SK-N-SH (cell line): Measurements from ENCODE around the gene CHST2. TPM values are rescaled to one million over a fixed set of nuclear protein-coding genes. Genes with fewer than 3 reads are reported as not detected.

ENCODE experiments used
- CTCF ChIA-PET: fragments of 300-600, 350-600 bp; formaldehyde crosslinking; extraction: SDS; loops from one replicate; lab custom pipeline; 2021; lab: Yijun Ruan, JAX
- POLR2A ChIA-PET: fragments of 350-600 bp; sonication (Branson Sonifier 250); formaldehyde crosslinking; extraction: SDS; loops from one replicate; lab custom pipeline; 2020; ENCODE audit warnings: antibody characterized with exemption, inconsistent platforms; lab: Yijun Ruan, JAX
- DNase-seq: peaks from one replicate; pipeline ENCODE4 v3.0.0; 2012
- H2AFZ ChIP-seq: fragments of 200-600 bp; sonication (generic); 2 replicates; pipeline ENCODE4 v1.8.1; 2016; ENCODE audit warnings: antibody characterized with exemption, mild to moderate bottlenecking, low read depth
- H3F3A ChIP-seq: fragments of 200-600 bp; sonication (generic); replicated peaks from 2 replicates; pipeline ENCODE3; 2016; ENCODE audit warnings: antibody characterized with exemption, mild to moderate bottlenecking; ENCODE audit not compliant: insufficient read depth
- H3K27ac ChIP-seq, 2 experiments: fragments of 200-500 bp in 1 of 2; fragments of 200-600 bp in 1 of 2; sonication (Bioruptor generic) in 1 of 2; sonication (generic), shearing (Covaris generic) in 1 of 2; 2 replicates each; pipeline versions ENCODE4 v1.5.1 to v1.6.1; 2014 to 2016; ENCODE audit warnings: low read depth in 2 of 2, inconsistent platforms in 1 of 2, low read length in 1 of 2, mild to moderate bottlenecking in 1 of 2, mixed read lengths in 1 of 2
- H3K27me3 ChIP-seq: fragments of 200-600 bp; sonication (generic), shearing (Covaris generic); 2 replicates; pipeline ENCODE4 v1.6.1; 2016; ENCODE audit warnings: mixed run types; ENCODE audit not compliant: insufficient read depth
- H3K36me3 ChIP-seq, 2 experiments: fragments of 200-500 bp in 1 of 2; fragments of 200-600 bp in 1 of 2; sonication (Bioruptor generic) in 1 of 2; sonication (generic) in 1 of 2; replicated peaks in 1 of 2; 2 replicates each; pipeline versions ENCODE3 to v1.5.1; 2014 to 2016; ENCODE audit warnings: low read length in 1 of 2, mild to moderate bottlenecking in 1 of 2; ENCODE audit not compliant: insufficient read depth in 2 of 2, control insufficient read depth in 1 of 2
- H3K4me1 ChIP-seq, 2 experiments: fragments of 200-500 bp in 1 of 2; fragments of 200-600 bp in 1 of 2; sonication (Bioruptor generic) in 1 of 2; sonication (generic), shearing (Covaris generic) in 1 of 2; 2 replicates each; pipeline versions ENCODE4 v1.5.1 to v1.6.1; 2014 to 2016; ENCODE audit warnings: low read depth in 1 of 2, low read length in 1 of 2, mixed run types in 1 of 2; ENCODE audit not compliant: insufficient read depth in 2 of 2, control insufficient read depth in 1 of 2
- H3K4me2 ChIP-seq: fragments of 200-600 bp; sonication (generic), shearing (Covaris generic); 2 replicates; pipeline ENCODE4 v1.6.1; 2017; ENCODE audit warnings: mixed run types
- H3K4me3 ChIP-seq, 2 experiments: fragments of 200-500 bp in 1 of 2; fragments of 200-600 bp in 1 of 2; sonication (Bioruptor generic) in 1 of 2; sonication (generic), shearing (Covaris generic) in 1 of 2; 2 replicates each; pipeline versions ENCODE4 v1.5.1 to v1.8.1; 2014 to 2016; ENCODE audit warnings: low read depth in 2 of 2, inconsistent platforms in 1 of 2, low read length in 1 of 2, mild to moderate bottlenecking in 1 of 2, mixed read lengths in 1 of 2, moderate library complexity in 1 of 2
- H3K79me2 ChIP-seq: fragments of 200-600 bp; sonication (generic); 2 replicates; pipeline ENCODE4 v1.8.1; 2017; ENCODE audit warnings: mild to moderate bottlenecking; ENCODE audit not compliant: insufficient read depth
- H3K9ac ChIP-seq: fragments of 200-600 bp; sonication (generic); 2 replicates; pipeline ENCODE4 v1.6.1; 2017; ENCODE audit warnings: mixed run types
- H3K9me2 ChIP-seq: fragments of 200-600 bp; sonication (generic); 2 replicates; pipeline ENCODE4 v1.6.1; 2017; ENCODE audit warnings: mixed run types
- H3K9me3 ChIP-seq: fragments of 200-600 bp; sonication (generic); 2 replicates; pipeline ENCODE4 v1.6.1; 2017; ENCODE audit warnings: mixed run types, mild to moderate bottlenecking, moderate library complexity
- H4K20me1 ChIP-seq: fragments of 200-600 bp; sonication (generic); 2 replicates; pipeline ENCODE4 v1.6.1; 2017; ENCODE audit warnings: mild to moderate bottlenecking, mixed run types; ENCODE audit not compliant: insufficient read depth
- MEF2A ChIP-seq: IDR thresholded peaks from 2 replicates; pipeline ENCODE4 v1.4.0; 2012; ENCODE audit warnings: low read depth, borderline replicate concordance
- MXI1 ChIP-seq: IDR thresholded peaks from 2 replicates; pipeline ENCODE4 v1.6.1; 2012; ENCODE audit warnings: mild to moderate bottlenecking, low read depth, low read length, improper control_type of control experiment
- NFIC ChIP-seq: IDR thresholded peaks from 2 replicates; pipeline ENCODE4 v1.4.0; 2012; ENCODE audit warnings: borderline replicate concordance
- RXRA ChIP-seq: IDR thresholded peaks from 2 replicates; pipeline ENCODE4 v1.4.0; 2012; ENCODE audit warnings: low read depth, mild to moderate bottlenecking, borderline replicate concordance
- SMC3 ChIP-seq: IDR thresholded peaks from 2 replicates; pipeline ENCODE4 v1.6.1; 2012; ENCODE audit warnings: low read depth, low read length, improper control_type of control experiment
- TCF12 ChIP-seq: IDR thresholded peaks from 2 replicates; pipeline ENCODE4 v1.4.0; 2012
- WGBS: methylation state at CpG from one replicate; pipeline ENCODE4 v1.1.6; 2017; ENCODE audit warnings: low lambda C conversion rate; 5-methylcytosine and 5-hydroxymethylcytosine counted together
- polyA plus RNA-seq, 3 experiments: library from polyadenylated mRNA; depleted of rRNA; stranded (reverse); fragments of >200 nt; gene quantifications; 2 replicates each; pipeline ENCODE4 v1.2.3, GENCODE V29; 2012
- TF ChIP-seq, protein P1 (sequence below): fragments of 150-350 bp; IDR thresholded peaks from 2 replicates; pipeline ENCODE4 v1.6.1; 2016; ENCODE audit warnings: mild to moderate bottlenecking, low read depth, low read length
- TF ChIP-seq, protein P2 (sequence below): fragments of 150-350 bp; IDR thresholded peaks from 2 replicates; pipeline ENCODE4 v1.6.1; 2017; ENCODE audit warnings: antibody characterized with exemption, low read length, low read depth, borderline replicate concordance

The CHST2 gene
- polyA plus RNA-seq, 1 of the 3 experiments (the other 2 are of a cell fraction), result 1.6 TPM

- Histone ChIP-seq H2AFZ (no peak overlapping the region), H3K4me1 (peaks cover 0 to 2% of the 10 kb centered on the region in 2 experiments; a peak in 1 of 4 replicates), H3K9ac (no peak overlapping the region), H3K9me3 (no peaks in the 10 kb centered on the region), H4K20me1 (no peaks in the 10 kb centered on the region), H3F3A (peaks cover 3% of the 10 kb centered on the region), H3K4me2 (no peak overlapping the region), H3K27ac (no peak overlapping the region), H3K27me3 (no peaks in the 10 kb centered on the region), H3K4me3 (no peak overlapping the region), H3K79me2 (no peaks in the 10 kb centered on the region), H3K9me2 (no peaks in the 10 kb centered on the region), H3K36me3 (no peaks in the 10 kb centered on the region)
- ChIA-PET CTCF (no interaction called here), POLR2A (interaction anchor here (0.6 kb wide), 1 partner anchor 427 kb away, joined by 3 read pairs; no protein-coding TSS in a partner anchor)
- no peak for DNase-seq
- WGBS, result 45% methylated on average over 9 of the region's 9 CpGs
- TF ChIP-seq, protein P1, sequence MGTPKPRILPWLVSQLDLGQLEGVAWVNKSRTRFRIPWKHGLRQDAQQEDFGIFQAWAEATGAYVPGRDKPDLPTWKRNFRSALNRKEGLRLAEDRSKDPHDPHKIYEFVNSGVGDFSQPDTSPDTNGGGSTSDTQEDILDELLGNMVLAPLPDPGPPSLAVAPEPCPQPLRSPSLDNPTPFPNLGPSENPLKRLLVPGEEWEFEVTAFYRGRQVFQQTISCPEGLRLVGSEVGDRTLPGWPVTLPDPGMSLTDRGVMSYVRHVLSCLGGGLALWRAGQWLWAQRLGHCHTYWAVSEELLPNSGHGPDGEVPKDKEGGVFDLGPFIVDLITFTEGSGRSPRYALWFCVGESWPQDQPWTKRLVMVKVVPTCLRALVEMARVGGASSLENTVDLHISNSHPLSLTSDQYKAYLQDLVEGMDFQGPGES, result no peak
- TF ChIP-seq SMC3, result no peak
- TF ChIP-seq, protein P2, sequence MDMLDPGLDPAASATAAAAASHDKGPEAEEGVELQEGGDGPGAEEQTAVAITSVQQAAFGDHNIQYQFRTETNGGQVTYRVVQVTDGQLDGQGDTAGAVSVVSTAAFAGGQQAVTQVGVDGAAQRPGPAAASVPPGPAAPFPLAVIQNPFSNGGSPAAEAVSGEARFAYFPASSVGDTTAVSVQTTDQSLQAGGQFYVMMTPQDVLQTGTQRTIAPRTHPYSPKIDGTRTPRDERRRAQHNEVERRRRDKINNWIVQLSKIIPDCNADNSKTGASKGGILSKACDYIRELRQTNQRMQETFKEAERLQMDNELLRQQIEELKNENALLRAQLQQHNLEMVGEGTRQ, result no peak
- TF ChIP-seq RXRA, result no peak
- TF ChIP-seq MEF2A, result no peak
- no peak for TF ChIP-seq NFIC
- TF ChIP-seq TCF12, result no peak
These were observed 5.3 kb downstream of the CHST2 start for GRCh38 chr3:143124601-143125520.

DNA sequence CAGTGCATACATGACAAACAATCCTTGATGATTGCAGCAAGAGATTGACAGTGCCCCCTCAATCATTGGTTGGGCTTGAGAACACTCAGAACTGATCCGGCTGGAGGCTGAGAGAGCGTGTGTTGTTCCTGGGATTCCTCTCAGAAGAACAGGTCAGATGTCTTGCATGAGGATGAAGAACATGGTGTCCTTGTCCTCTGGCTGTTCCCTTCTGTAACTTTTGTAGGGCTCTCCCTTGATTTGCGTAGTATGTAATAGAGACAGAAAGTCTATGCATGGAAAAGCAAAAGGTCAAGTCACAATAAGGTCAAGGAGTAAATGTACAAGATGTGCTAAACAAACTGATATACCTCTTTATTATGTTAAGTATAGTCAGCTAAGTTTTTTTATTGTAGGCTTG, 8.2 kb downstream of the CHST2 start:
- Histone ChIP-seq H3K36me3 (no peaks in the 10 kb centered on the region), H2AFZ (no peak overlapping the region), H3K27ac (no peak overlapping the region), H3K9me3 (no peaks in the 10 kb centered on the region), H3K4me2 (no peak overlapping the region), H4K20me1 (no peaks in the 10 kb centered on the region), H3K4me1 (no peaks in the 10 kb centered on the region), H3F3A (peaks cover 2% of the 10 kb centered on the region), H3K4me3 (no peak overlapping the region), H3K9me2 (no peaks in the 10 kb centered on the region), H3K27me3 (no peaks in the 10 kb centered on the region), H3K79me2 (no peaks in the 10 kb centered on the region), H3K9ac (no peak overlapping the region)
- ChIA-PET CTCF (interaction anchor here (1.1 kb wide), 1 partner anchor 87 kb away, joined by 3 read pairs; no protein-coding TSS in a partner anchor), POLR2A (no interaction called here)
- DNase-seq, result no peak
- TF ChIP-seq MXI1, result no peak
- WGBS, result 93% methylated on average over 3 of the region's 3 CpGs
